ENCODE results near the gene GALNT17.

DNA sequence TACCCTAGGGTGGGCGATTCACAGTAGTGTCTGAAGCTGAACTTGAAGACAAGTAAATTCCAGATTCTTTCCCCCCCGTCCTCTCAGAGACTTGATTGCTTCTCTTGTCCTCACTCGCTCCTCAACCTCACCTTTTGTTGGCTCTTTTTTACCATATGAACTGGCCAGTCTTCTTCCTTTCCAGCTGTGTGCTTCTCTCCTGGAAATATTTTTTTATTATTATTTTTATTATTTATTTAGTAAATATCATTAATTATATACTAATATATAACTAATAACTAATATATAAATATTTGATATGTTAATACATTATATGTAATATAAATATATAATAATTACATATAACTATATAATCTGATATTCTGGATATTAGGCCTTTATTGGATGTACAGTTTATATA is 484.3 kb downstream of the GALNT17 start:
- TF ChIP-seq, protein P1, sequence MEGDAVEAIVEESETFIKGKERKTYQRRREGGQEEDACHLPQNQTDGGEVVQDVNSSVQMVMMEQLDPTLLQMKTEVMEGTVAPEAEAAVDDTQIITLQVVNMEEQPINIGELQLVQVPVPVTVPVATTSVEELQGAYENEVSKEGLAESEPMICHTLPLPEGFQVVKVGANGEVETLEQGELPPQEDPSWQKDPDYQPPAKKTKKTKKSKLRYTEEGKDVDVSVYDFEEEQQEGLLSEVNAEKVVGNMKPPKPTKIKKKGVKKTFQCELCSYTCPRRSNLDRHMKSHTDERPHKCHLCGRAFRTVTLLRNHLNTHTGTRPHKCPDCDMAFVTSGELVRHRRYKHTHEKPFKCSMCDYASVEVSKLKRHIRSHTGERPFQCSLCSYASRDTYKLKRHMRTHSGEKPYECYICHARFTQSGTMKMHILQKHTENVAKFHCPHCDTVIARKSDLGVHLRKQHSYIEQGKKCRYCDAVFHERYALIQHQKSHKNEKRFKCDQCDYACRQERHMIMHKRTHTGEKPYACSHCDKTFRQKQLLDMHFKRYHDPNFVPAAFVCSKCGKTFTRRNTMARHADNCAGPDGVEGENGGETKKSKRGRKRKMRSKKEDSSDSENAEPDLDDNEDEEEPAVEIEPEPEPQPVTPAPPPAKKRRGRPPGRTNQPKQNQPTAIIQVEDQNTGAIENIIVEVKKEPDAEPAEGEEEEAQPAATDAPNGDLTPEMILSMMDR (IDR thresholded peaks at IDR 0.05), result no peak
- TF ChIP-seq EP300 (IDR thresholded peaks at IDR 0.05), result no peak

Data from esophagus muscularis mucosa (tissue), 3 donors.